ENCODE data around the gene MORN3. TPM values are rescaled to one million over a fixed set of nuclear protein-coding genes. Genes with fewer than 3 reads are reported as not detected.
A peak's percentile ranks its signal among the peaks of the same experiment; 100 is the strongest.

Gene MORN3
- polyA plus RNA-seq, 2 of the 4 experiments (the other 2 are of a cell fraction) = 0.17 to 0.47 TPM

DNA sequence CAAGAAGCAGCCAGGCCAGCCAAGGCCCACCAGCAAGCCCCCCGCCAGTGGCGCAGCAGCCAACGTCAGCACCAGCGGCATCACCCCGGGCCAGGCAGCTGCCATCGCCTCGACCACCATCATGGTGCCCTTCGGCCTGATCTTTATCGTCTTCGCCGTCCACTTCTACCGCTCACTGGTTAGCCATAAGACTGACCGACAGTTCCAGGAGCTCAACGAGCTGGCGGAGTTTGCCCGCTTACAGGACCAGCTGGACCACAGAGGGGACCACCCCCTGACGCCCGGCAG lies 28.2 kb downstream of the MORN3 start:
- WGBS (ENCODE audit: missing lambda C conversion rate) = 94% methylated on average over 18 of the region's 18 CpGs
- Histone ChIP-seq H3K9me3 (no peaks in the 10 kb centered on the region), H3K4me1 (no peaks in the 10 kb centered on the region), H3K4me3 (no peak overlapping the region), H3K4me2 (no peak overlapping the region), H3K27ac (no peak overlapping the region)
- DNase-seq (ENCODE audit: low read depth in 1 of 2, low spot score in 1 of 2) (no peak), FAIRE-seq (no peak), ATAC-seq (peak; percentile 16 to 46; a peak in 2 of 6 replicates)
- POLR2A ChIA-PET = interaction anchor here (1.2 kb wide), 1 partner anchor 15 kb away, joined by 3 read pairs; the partner anchor contains the start of gene ORAI1
- TF ChIP-seq MYC (IDR thresholded peaks at IDR 0.05; ENCODE audit: borderline replicate concordance, low read length) = no peak
- TF ChIP-seq ZFP36 (IDR thresholded peaks at IDR 0.05; ENCODE audit: borderline replicate concordance, partially characterized antibody) = no peak
- no peak for TF ChIP-seq ELK1 (IDR thresholded peaks at IDR 0.05; ENCODE audit: low read depth, low read length)
- no peak for TF ChIP-seq CBX8 (IDR thresholded peaks at IDR 0.05)
- no peak for TF ChIP-seq HDAC2 (IDR thresholded peaks at IDR 0.05)
- no peak for TF ChIP-seq CEBPB (IDR thresholded peaks at IDR 0.05)
- no peak for TF ChIP-seq JUN (IDR thresholded peaks at IDR 0.05)
- no peak for TF ChIP-seq BCL3 (IDR thresholded peaks at IDR 0.05)
- TF ChIP-seq GATA3 (IDR thresholded peaks at IDR 0.05; ENCODE audit: borderline replicate concordance) = no peak
- TF ChIP-seq HMGXB4 (CRISPR knock-in tag; IDR thresholded peaks at IDR 0.05; ENCODE audit: borderline replicate concordance) = no peak
- no peak for TF ChIP-seq MAFK (IDR thresholded peaks at IDR 0.05; ENCODE audit: partially characterized antibody)
- no peak for TF ChIP-seq SMC3 (IDR thresholded peaks at IDR 0.05)
- TF ChIP-seq SREBF2 (IDR thresholded peaks at IDR 0.05) = no peak
- no peak for TF ChIP-seq RARB (CRISPR knock-in tag; IDR thresholded peaks at IDR 0.05)
- TF ChIP-seq HOXB13 (CRISPR knock-in tag; IDR thresholded peaks at IDR 0.05; ENCODE audit: low read depth) = no peak
- TF ChIP-seq POLR2A (IDR thresholded peaks at IDR 0.05; ENCODE audit: low read length) = no peak
- no peak for TF ChIP-seq RFX5 (IDR thresholded peaks at IDR 0.05)
- no peak for TF ChIP-seq TFCP2L1 (CRISPR knock-in tag; IDR thresholded peaks at IDR 0.05)
- CTCF ChIA-PET = interaction anchor here (0.6 to 5.3 kb wide), 7 partner anchors 10 to 814 kb away, joined by 3 to 23 read pairs (median 4); partner anchors contain the start of gene ORAI1

GRCh38 chr12:121638298-121639202 lies 30.9 kb downstream of the MORN3 start:
- no peaks in the 10 kb centered on the region for H3K4me1 ChIP-seq
- CTCF ChIA-PET = interaction anchor here (0.5 to 5.7 kb wide), 7 partner anchors 9 to 138 kb away, joined by 3 to 32 read pairs (median 4); partner anchors contain the start of genes MORN3 and ORAI1
- WGBS (ENCODE audit: missing lambda C conversion rate) = 92% methylated on average over 13 of the region's 14 CpGs
- H3K9me3 ChIP-seq = no peaks in the 10 kb centered on the region
- DNase-seq (ENCODE audit: low read depth in 1 of 2, low spot score in 1 of 2) (no peak), FAIRE-seq (no peak), ATAC-seq (no peak; a peak in 1 of 6 replicates)
- TF ChIP-seq ZFP36 (IDR thresholded peaks at IDR 0.05; ENCODE audit: borderline replicate concordance, partially characterized antibody) (no peak), GATA3 (IDR thresholded peaks at IDR 0.05; ENCODE audit: borderline replicate concordance) (no peak), SMC3 (IDR thresholded peaks at IDR 0.05) (no peak), RARB (CRISPR knock-in tag; IDR thresholded peaks at IDR 0.05) (no peak), ESRRA (IDR thresholded peaks at IDR 0.05; ENCODE audit: borderline replicate concordance, low read length) (no peak), ZSCAN20 (CRISPR knock-in tag; IDR thresholded peaks at IDR 0.05) (no peak), ZC3H11A (IDR thresholded peaks at IDR 0.05) (no peak), EHF (CRISPR knock-in tag; IDR thresholded peaks at IDR 0.05) (no peak), JUN (IDR thresholded peaks at IDR 0.05) (no peak), KDM1A (IDR thresholded peaks at IDR 0.05; ENCODE audit: low read depth) (no peak; the same call in 1 of the 2 replicates), CEBPB (IDR thresholded peaks at IDR 0.05) (no peak), RAD21 (conservative IDR thresholded peaks at IDR 0.05 in 1 of 2, IDR thresholded peaks at IDR 0.05 in 1 of 2) (no peak), FOXS1 (CRISPR knock-in tag; IDR thresholded peaks at IDR 0.05) (no peak)
- TF ChIP-seq, protein P1, sequence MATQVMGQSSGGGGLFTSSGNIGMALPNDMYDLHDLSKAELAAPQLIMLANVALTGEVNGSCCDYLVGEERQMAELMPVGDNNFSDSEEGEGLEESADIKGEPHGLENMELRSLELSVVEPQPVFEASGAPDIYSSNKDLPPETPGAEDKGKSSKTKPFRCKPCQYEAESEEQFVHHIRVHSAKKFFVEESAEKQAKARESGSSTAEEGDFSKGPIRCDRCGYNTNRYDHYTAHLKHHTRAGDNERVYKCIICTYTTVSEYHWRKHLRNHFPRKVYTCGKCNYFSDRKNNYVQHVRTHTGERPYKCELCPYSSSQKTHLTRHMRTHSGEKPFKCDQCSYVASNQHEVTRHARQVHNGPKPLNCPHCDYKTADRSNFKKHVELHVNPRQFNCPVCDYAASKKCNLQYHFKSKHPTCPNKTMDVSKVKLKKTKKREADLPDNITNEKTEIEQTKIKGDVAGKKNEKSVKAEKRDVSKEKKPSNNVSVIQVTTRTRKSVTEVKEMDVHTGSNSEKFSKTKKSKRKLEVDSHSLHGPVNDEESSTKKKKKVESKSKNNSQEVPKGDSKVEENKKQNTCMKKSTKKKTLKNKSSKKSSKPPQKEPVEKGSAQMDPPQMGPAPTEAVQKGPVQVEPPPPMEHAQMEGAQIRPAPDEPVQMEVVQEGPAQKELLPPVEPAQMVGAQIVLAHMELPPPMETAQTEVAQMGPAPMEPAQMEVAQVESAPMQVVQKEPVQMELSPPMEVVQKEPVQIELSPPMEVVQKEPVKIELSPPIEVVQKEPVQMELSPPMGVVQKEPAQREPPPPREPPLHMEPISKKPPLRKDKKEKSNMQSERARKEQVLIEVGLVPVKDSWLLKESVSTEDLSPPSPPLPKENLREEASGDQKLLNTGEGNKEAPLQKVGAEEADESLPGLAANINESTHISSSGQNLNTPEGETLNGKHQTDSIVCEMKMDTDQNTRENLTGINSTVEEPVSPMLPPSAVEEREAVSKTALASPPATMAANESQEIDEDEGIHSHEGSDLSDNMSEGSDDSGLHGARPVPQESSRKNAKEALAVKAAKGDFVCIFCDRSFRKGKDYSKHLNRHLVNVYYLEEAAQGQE (IDR thresholded peaks at IDR 0.05) = no peak
- no peak overlapping the region for H3K27ac ChIP-seq
- POLR2A ChIA-PET = interaction anchor here (0.6 to 1.4 kb wide), 2 partner anchors 12 to 185 kb away, joined by 4 to 5 read pairs; partner anchors contain the start of gene ORAI1
- no peak overlapping the region for H3K4me3 ChIP-seq
- no peak overlapping the region for H3K4me2 ChIP-seq
